ENCODE data around the gene LAMA2. TPM values are rescaled to one million over a fixed set of nuclear protein-coding genes. Genes with fewer than 3 reads are reported as not detected.
"Not testable (repeated sequence)": the region's sequence is repeated elsewhere in the genome, so short reads cannot be mapped to it uniquely, and the experiment has no call there.

The LAMA2 gene
- total and polyA plus RNA-seq, 4 donors: 5.2 to 105 (median 45.9) TPM

GRCh38 chr6:129153257-129153656, 270.3 kb downstream of the LAMA2 start:
- Histone ChIP-seq H3K9me3 (ENCODE audit: control insufficient read depth in 4 of 4, insufficient read depth in 3 of 4, low read length in 3 of 4) (no peaks in the 10 kb centered on the region), H3K4me1 (ENCODE audit: control insufficient read depth in 5 of 5, insufficient read depth in 5 of 5, low read length in 5 of 5) (no peaks in the 10 kb centered on the region), H3K36me3 (ENCODE audit: control insufficient read depth in 4 of 4, insufficient read depth in 4 of 4, low read length in 4 of 4) (peaks cover 0 to 15% (median 10%) of the 10 kb centered on the region in 4 donors), H3K27me3 (ENCODE audit: control insufficient read depth in 3 of 3, insufficient read depth in 3 of 3, low read length in 2 of 3) (no peaks in the 10 kb centered on the region), H3K9ac (ENCODE audit: insufficient read depth in 1 of 2, low read length in 2 of 2) (no peak overlapping the region), H3K27ac (ENCODE audit: low read depth in 1 of 2, low read length in 1 of 2) (no peak overlapping the region), H3K4me3 (no peak overlapping the region)
- ATAC-seq (ENCODE audit: insufficient read depth, low FRiP score) (no peak), DNase-seq (no peak)
- 86 to 90% methylated on average over 4 of the region's 4 CpGs for WGBS, 2 donors
- no peak for TF ChIP-seq CTCF (IDR thresholded peaks at IDR 0.05; ENCODE audit: control extremely low read depth, extremely low read depth)

- not testable (repeated sequence) for H3K4me3 ChIP-seq; H3K27ac ChIP-seq (ENCODE audit: low read depth in 1 of 2, low read length in 1 of 2); ATAC-seq (ENCODE audit: insufficient read depth, low FRiP score); H3K9me3 ChIP-seq (ENCODE audit: control insufficient read depth in 4 of 4, insufficient read depth in 3 of 4, low read length in 3 of 4); DNase-seq; H3K27me3 ChIP-seq (ENCODE audit: control insufficient read depth in 3 of 3, insufficient read depth in 3 of 3, low read length in 2 of 3); H3K4me1 ChIP-seq (ENCODE audit: control insufficient read depth in 5 of 5, insufficient read depth in 5 of 5, low read length in 5 of 5); H3K36me3 ChIP-seq (ENCODE audit: control insufficient read depth in 4 of 4, insufficient read depth in 4 of 4, low read length in 4 of 4); H3K9ac ChIP-seq (ENCODE audit: insufficient read depth in 1 of 2, low read length in 2 of 2)
- WGBS, 2 donors: 88 to 90% methylated on average over 17 of the region's 17 CpGs
Observed at GRCh38 chr6:129159242-129159641, 276.3 kb downstream of the LAMA2 start.

GRCh38 chr6:129162605-129163004, 279.7 kb downstream of the LAMA2 start:
- no peak for ATAC-seq (ENCODE audit: insufficient read depth, low FRiP score)
- peaks cover 0 to 3% (median 0%) of the 10 kb centered on the region in 5 donors for H3K4me1 ChIP-seq (ENCODE audit: control insufficient read depth in 5 of 5, insufficient read depth in 5 of 5, low read length in 5 of 5)
- no peak overlapping the region for H3K27ac ChIP-seq (ENCODE audit: low read depth in 1 of 2, low read length in 1 of 2)
- no peak for TF ChIP-seq CTCF (IDR thresholded peaks at IDR 0.05; ENCODE audit: control extremely low read depth, extremely low read depth)
- H3K4me3 ChIP-seq: no peak overlapping the region
- peaks cover 0 to 10% (median 0%) of the 10 kb centered on the region in 4 donors for H3K36me3 ChIP-seq (ENCODE audit: control insufficient read depth in 4 of 4, insufficient read depth in 4 of 4, low read length in 4 of 4)
- H3K27me3 ChIP-seq (ENCODE audit: control insufficient read depth in 3 of 3, insufficient read depth in 3 of 3, low read length in 2 of 3): no peaks in the 10 kb centered on the region
- 82 to 93% methylated on average over 1 of the region's 1 CpG for WGBS, 2 donors
- H3K9me3 ChIP-seq (ENCODE audit: control insufficient read depth in 4 of 4, insufficient read depth in 3 of 4, low read length in 3 of 4): peaks cover 0 to 7% (median 0%) of the 10 kb centered on the region in 4 donors
- no peak overlapping the region for H3K9ac ChIP-seq (ENCODE audit: insufficient read depth in 1 of 2, low read length in 2 of 2)
- no peak for DNase-seq

GRCh38 chr6:129163551-129163950, 280.6 kb downstream of the LAMA2 start:
- no peak overlapping the region for H3K4me3 ChIP-seq

More at GRCh38 chr6:129163551-129163950, 280.6 kb downstream of the LAMA2 start:
- WGBS, 2 donors: 84 to 91% methylated on average over 2 of the region's 2 CpGs
- ATAC-seq (ENCODE audit: insufficient read depth, low FRiP score): no peak
- peaks cover 0 to 7% (median 0%) of the 10 kb centered on the region in 4 donors for H3K36me3 ChIP-seq (ENCODE audit: control insufficient read depth in 4 of 4, insufficient read depth in 4 of 4, low read length in 4 of 4)
- no peak for TF ChIP-seq CTCF (IDR thresholded peaks at IDR 0.05; ENCODE audit: control extremely low read depth, extremely low read depth)
- no peak overlapping the region for H3K9ac ChIP-seq (ENCODE audit: insufficient read depth in 1 of 2, low read length in 2 of 2)
- no peaks in the 10 kb centered on the region for H3K27me3 ChIP-seq (ENCODE audit: control insufficient read depth in 3 of 3, insufficient read depth in 3 of 3, low read length in 2 of 3)
- no peak overlapping the region for H3K27ac ChIP-seq (ENCODE audit: low read depth in 1 of 2, low read length in 1 of 2)
- peaks cover 0 to 7% (median 0%) of the 10 kb centered on the region in 4 donors for H3K9me3 ChIP-seq (ENCODE audit: control insufficient read depth in 4 of 4, insufficient read depth in 3 of 4, low read length in 3 of 4)
- H3K4me1 ChIP-seq (ENCODE audit: control insufficient read depth in 5 of 5, insufficient read depth in 5 of 5, low read length in 5 of 5): peaks cover 0 to 3% (median 0%) of the 10 kb centered on the region in 5 donors
- DNase-seq: no peak
